ENCODE measurements around the gene MRPL17. TPM values are rescaled to one million over a fixed set of nuclear protein-coding genes. Genes with fewer than 3 reads are reported as not detected.

MRPL17 gene
- total and polyA plus RNA-seq, 9 of the 15 experiments (the other 6 are each of a cell fraction or from before 2014, with no cell fraction given) = 33.9 to 81.6 (median 43.9) TPM

GRCh38 chr11:6633422-6634408 lies 49.4 kb downstream of the MRPL17 start:
- Histone ChIP-seq H2AFZ (ENCODE audit: low read depth, low read length) (no peak overlapping the region), H3K27me3 (ENCODE audit: control insufficient read depth in 2 of 2, insufficient read depth in 2 of 2, low read length in 2 of 2) (peaks cover 0 to under 1% of the 10 kb centered on the region in 2 experiments; a peak in 1 of 5 replicates), H3K9me1 (ENCODE audit: control insufficient read depth, insufficient read depth, low read length) (no peaks in the 10 kb centered on the region), H3K4me1 (replicated peaks in 1 of 2; ENCODE audit: control insufficient read depth in 2 of 2, insufficient read depth in 2 of 2, low read length in 2 of 2) (peaks cover 19 to 22% of the 10 kb centered on the region in 2 experiments), H3K4me2 (ENCODE audit: insufficient read depth, low read length) (no peak overlapping the region), H3K79me2 (ENCODE audit: control insufficient read depth, insufficient read depth, low read length) (no peaks in the 10 kb centered on the region), H3K27ac (ENCODE audit: extremely low read depth, low read depth, low read length) (no peak overlapping the region), H3K4me3 (no peak overlapping the region), H3K36me3 (ENCODE audit: control insufficient read depth, insufficient read depth, low read length) (no peaks in the 10 kb centered on the region), H4K20me1 (replicated peaks; ENCODE audit: control insufficient read depth, insufficient read depth, low read length) (no peaks in the 10 kb centered on the region), H3K9me3 (replicated peaks; ENCODE audit: control insufficient read depth, insufficient read depth, low read depth, low read length) (no peaks in the 10 kb centered on the region), H3K9ac (ENCODE audit: insufficient read depth in 1 of 2, low read depth in 2 of 2, low read length in 2 of 2) (peak overlapping the region in 1 of 2 experiments; percentile 17; a peak in 1 of 4 replicates)
- WGBS (ENCODE audit: insufficient coverage, low coverage, missing lambda C conversion rate) = 73% methylated on average over 16 of the region's 16 CpGs
- in situ Hi-C loops (cut with MboI) = no loop called here
- ChIA-PET POLR2A (interaction anchor here (0.9 to 2.3 kb wide), 3 partner anchors 13 to 42 kb away, joined by 3 to 5 read pairs (median 4); no protein-coding TSS in a partner anchor), CTCF (ENCODE audit: low intra/inter-chr PET ratio) (interaction anchor here (0.6 kb wide), 1 partner anchor 106 kb away, joined by 3 read pairs; no protein-coding TSS in a partner anchor)
- intact Hi-C loops (cut with micrococcal nuclease) = loop anchor here (10.0 kb wide), 1 partner anchor 259 kb away; no protein-coding TSS in a partner anchor
- ATAC-seq (no peak), FAIRE-seq (no peak), DNase-seq (ENCODE audit: extremely low read depth in 1 of 4, low spot score in 3 of 4) (no peak)
- no TSS peak for BruUV-seq (replicated peaks)
- TF ChIP-seq CEBPZ (IDR thresholded peaks at IDR 0.05; ENCODE audit: borderline replicate concordance, low read depth, low read length) = no peak
- no peak for TF ChIP-seq RBM17 (IDR thresholded peaks at IDR 0.05; ENCODE audit: borderline replicate concordance, low read depth, low read length)
- TF ChIP-seq JUND (IDR thresholded peaks at IDR 0.05; ENCODE audit: borderline replicate concordance, low read depth, low read length) = no peak
- TF ChIP-seq JUND (tag; IDR thresholded peaks at IDR 0.05; ENCODE audit: borderline replicate concordance, low read depth, low read length) = no peak
- TF ChIP-seq ZNF445 (CRISPR knock-in tag; IDR thresholded peaks at IDR 0.05; ENCODE audit: low read depth) = no peak
- no peak for TF ChIP-seq GMEB1 (CRISPR knock-in tag; IDR thresholded peaks at IDR 0.05)
- TF ChIP-seq GABPB2 (CRISPR knock-in tag; conservative IDR thresholded peaks at IDR 0.05) = no peak
- TF ChIP-seq TBP (optimal IDR thresholded peaks at IDR 0.05; ENCODE audit: low read depth, low read length) = no peak

Measured in K562 (cell line).